Fibroblast of lung (primary cell): ENCODE measurements around the gene RBM45.

Source experiments
- CTCF ChIP-seq, 2 donors: IDR thresholded peaks in 1 of 2; conservative IDR thresholded peaks in 1 of 2; 1 replicate in 1 of 2; 2 replicates in 1 of 2; pipeline ENCODE4 v1.5.1; 2011 to 2012; ENCODE audit warnings: low read length in 2 of 2, control low read depth in 1 of 2, inconsistent platforms in 1 of 2, low read depth in 1 of 2, mild to moderate bottlenecking in 1 of 2
- EZH2 ChIP-seq: IDR thresholded peaks from 2 replicates; pipeline ENCODE4 v1.5.1; 2012; ENCODE audit warnings: low read length, control low read depth, mild to moderate bottlenecking; ENCODE audit errors: missing control alignments

- TF ChIP-seq CTCF (conservative IDR thresholded peaks at IDR 0.05 in 1 of 2, IDR thresholded peaks at IDR 0.05 in 1 of 2; ENCODE audit: low read depth in 1 of 2, low read length in 2 of 2) (no peak), EZH2 (no peak)
Observed at GRCh38 chr2:178069551-178069950, 42.7 kb upstream of the RBM45 start.
